Mesendoderm (in vitro differentiated cells): ENCODE measurements around the gene SV2C.

Experiments
- DNase-seq: peaks from one replicate; pipeline ENCODE4 v3.0.0; 2013
- H2AK5ac ChIP-seq: 2 replicates; pipeline ENCODE4 v1.6.1; 2013; ENCODE audit warnings: low read length, inconsistent platforms
- H2BK120ac ChIP-seq: 2 replicates; pipeline ENCODE4 v1.6.1; 2013; ENCODE audit warnings: low read depth, mild to moderate bottlenecking, low read length, moderate library complexity, mixed read lengths
- H2BK15ac ChIP-seq: replicated peaks from 2 replicates; pipeline ENCODE4 v1.6.1; 2013; ENCODE audit warnings: low read depth, mild to moderate bottlenecking, moderate library complexity
- H2BK5ac ChIP-seq: 2 replicates; pipeline ENCODE4 v1.6.1; 2013; ENCODE audit warnings: low read length, inconsistent platforms
- H3K18ac ChIP-seq: 2 replicates; pipeline ENCODE4 v1.6.1; 2013; ENCODE audit warnings: mild to moderate bottlenecking, low read length, mixed read lengths
- H3K23ac ChIP-seq: one replicate; pipeline ENCODE4 v1.6.1; 2013; ENCODE audit warnings: low read length
- H3K27ac ChIP-seq: 2 replicates; pipeline ENCODE4 v1.5.1; 2013; ENCODE audit warnings: low read depth, mild to moderate bottlenecking, inconsistent platforms, low read length, moderate library complexity
- H3K27me3 ChIP-seq: 2 replicates; pipeline ENCODE4 v1.6.1; 2013; ENCODE audit warnings: low read length, control low read depth, mild to moderate bottlenecking, inconsistent platforms; ENCODE audit not compliant: insufficient read depth, poor library complexity
- H3K36me3 ChIP-seq: 2 replicates; pipeline ENCODE4 v1.6.1; 2013; ENCODE audit warnings: low read length, inconsistent platforms; ENCODE audit not compliant: control insufficient read depth, insufficient read depth
- H3K4ac ChIP-seq: one replicate; pipeline ENCODE4 v1.6.1; 2013; ENCODE audit warnings: low read depth, mild to moderate bottlenecking, low read length, moderate library complexity
- H3K4me1 ChIP-seq: 2 replicates; pipeline ENCODE4 v1.6.1; 2013; ENCODE audit warnings: low read depth, low read length, inconsistent platforms; ENCODE audit not compliant: control insufficient read depth
- H3K4me2 ChIP-seq: 2 replicates; pipeline ENCODE4 v1.6.1; 2013; ENCODE audit warnings: low read length
- H3K4me3 ChIP-seq: 2 replicates; pipeline ENCODE4 v1.5.1; 2013; ENCODE audit warnings: mild to moderate bottlenecking, low read length
- H3K56ac ChIP-seq: one replicate; pipeline ENCODE4 v1.6.1; 2013; ENCODE audit warnings: low read length
- H3K79me1 ChIP-seq: 2 replicates; pipeline ENCODE4 v1.6.1; 2013; ENCODE audit warnings: low read length, inconsistent platforms
- H3K79me2 ChIP-seq: 2 replicates; pipeline ENCODE4 v1.6.1; 2013; ENCODE audit warnings: mild to moderate bottlenecking, low read length; ENCODE audit not compliant: control insufficient read depth, insufficient read depth
- H3K9ac ChIP-seq: 2 replicates; pipeline ENCODE4 v1.6.1; 2013; ENCODE audit warnings: low read length, inconsistent platforms
- H4K5ac ChIP-seq: one replicate; pipeline ENCODE4 v1.6.1; 2013; ENCODE audit warnings: low read length
- H4K8ac ChIP-seq: one replicate; pipeline ENCODE4 v1.6.1; 2013; ENCODE audit warnings: low read depth, mild to moderate bottlenecking, control low read depth, low read length, moderate library complexity
- WGBS: extraction: QIAGEN DNeasy Blood & Tissue Kit; methylation state at CpG from one replicate; pipeline ENCODE4 v1.1.7; 2013; ENCODE audit warnings: low lambda C conversion rate, missing lambda C conversion rate; ENCODE audit not compliant: insufficient coverage; ENCODE audit errors: extremely low coverage; 5-methylcytosine and 5-hydroxymethylcytosine counted together

The SV2C gene

GRCh38 chr5:76250463-76250862 is 167.3 kb downstream of the SV2C start:
- H3K79me2 ChIP-seq: no peaks in the 10 kb centered on the region
- no peak overlapping the region for H4K8ac ChIP-seq
- no peak overlapping the region for H3K4me3 ChIP-seq
- no peak overlapping the region for H3K56ac ChIP-seq
- H3K18ac ChIP-seq: no peak overlapping the region
- H3K27me3 ChIP-seq: no peaks in the 10 kb centered on the region
- H3K4ac ChIP-seq: no peak overlapping the region
- DNase-seq: no peak
- no peaks in the 10 kb centered on the region for H3K79me1 ChIP-seq
- H3K27ac ChIP-seq: no peak overlapping the region
- no peak overlapping the region for H2BK5ac ChIP-seq
- no peak overlapping the region for H4K5ac ChIP-seq
- H3K4me2 ChIP-seq: no peak overlapping the region
- no peak overlapping the region for H2BK15ac ChIP-seq
- no peak overlapping the region for H2AK5ac ChIP-seq
- H3K23ac ChIP-seq: no peak overlapping the region
- H2BK120ac ChIP-seq: no peak overlapping the region
- no CpG with 5 or more reads among the region's 5 CpGs for WGBS
- no peaks in the 10 kb centered on the region for H3K36me3 ChIP-seq
- no peak overlapping the region for H3K9ac ChIP-seq
- no peaks in the 10 kb centered on the region for H3K4me1 ChIP-seq

DNA sequence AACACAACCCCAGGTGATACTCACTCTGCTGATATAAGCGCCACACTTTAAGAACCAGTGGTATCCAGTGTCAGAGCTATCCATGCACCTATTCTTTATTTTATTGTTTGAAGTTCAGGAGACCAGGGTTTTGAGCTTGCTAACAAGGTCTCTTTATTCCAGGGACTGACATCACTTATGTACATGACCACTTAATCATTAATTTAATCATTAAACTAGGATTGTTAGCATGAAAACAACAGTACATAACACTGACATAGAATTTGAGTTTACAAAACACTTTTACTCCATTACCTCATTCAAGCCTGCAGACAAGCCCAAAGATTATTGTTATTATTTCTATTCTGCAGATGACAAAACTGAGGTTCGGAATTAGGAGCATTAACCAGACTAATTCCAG is 168.5 kb downstream of the SV2C start:
- H3K36me3 ChIP-seq: no peaks in the 10 kb centered on the region
- DNase-seq: no peak
- H3K18ac ChIP-seq: no peak overlapping the region
- H3K56ac ChIP-seq: no peak overlapping the region
- no peaks in the 10 kb centered on the region for H3K27me3 ChIP-seq
- H2BK15ac ChIP-seq: no peak overlapping the region
- H3K9ac ChIP-seq: no peak overlapping the region
- no peak overlapping the region for H3K4ac ChIP-seq
- H3K27ac ChIP-seq: no peak overlapping the region
- H2BK120ac ChIP-seq: no peak overlapping the region
- H2AK5ac ChIP-seq: no peak overlapping the region
- H3K4me3 ChIP-seq: no peak overlapping the region
- no peaks in the 10 kb centered on the region for H3K79me1 ChIP-seq
- H4K8ac ChIP-seq: no peak overlapping the region
- H4K5ac ChIP-seq: no peak overlapping the region
- no peaks in the 10 kb centered on the region for H3K79me2 ChIP-seq
- no peak overlapping the region for H2BK5ac ChIP-seq
- WGBS: no CpG with 5 or more reads among the region's 2 CpGs
- no peak overlapping the region for H3K23ac ChIP-seq
- H3K4me1 ChIP-seq: no peaks in the 10 kb centered on the region
- no peak overlapping the region for H3K4me2 ChIP-seq

DNA sequence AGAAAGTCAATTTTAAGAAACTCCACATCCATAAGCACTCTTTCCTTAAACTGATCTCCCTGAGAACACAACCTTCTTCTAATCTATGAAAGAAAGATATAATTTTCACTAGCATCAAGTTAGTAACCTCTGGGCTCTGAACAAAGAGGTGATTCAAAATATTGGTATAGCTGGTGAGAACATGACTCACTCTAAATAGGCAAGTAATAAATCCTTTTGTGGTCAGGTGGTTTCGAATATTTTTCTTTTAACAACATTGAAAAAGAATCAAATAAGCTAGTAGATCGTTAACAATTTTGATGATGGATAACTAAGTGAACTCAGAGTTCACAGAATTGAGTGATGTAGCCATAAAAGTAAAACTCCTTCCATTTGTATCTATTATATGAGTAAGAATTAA is 169.3 kb downstream of the SV2C start:
- WGBS: no CpG with 5 or more reads among the region's 2 CpGs
- Histone ChIP-seq H3K4ac (no peak overlapping the region), H2BK120ac (no peak overlapping the region), H2BK15ac (no peak overlapping the region), H3K79me2 (no peaks in the 10 kb centered on the region), H4K5ac (no peak overlapping the region), H3K27me3 (no peaks in the 10 kb centered on the region), H2AK5ac (no peak overlapping the region), H3K27ac (no peak overlapping the region), H3K9ac (no peak overlapping the region), H3K36me3 (no peaks in the 10 kb centered on the region), H2BK5ac (no peak overlapping the region), H3K56ac (no peak overlapping the region), H3K23ac (no peak overlapping the region), H3K4me3 (no peak overlapping the region), H3K4me2 (no peak overlapping the region), H3K18ac (no peak overlapping the region), H4K8ac (no peak overlapping the region), H3K79me1 (no peaks in the 10 kb centered on the region), H3K4me1 (no peaks in the 10 kb centered on the region)
- DNase-seq: no peak

- Histone ChIP-seq H3K79me1 (no peaks in the 10 kb centered on the region), H3K27me3 (no peaks in the 10 kb centered on the region), H3K9ac (no peak overlapping the region), H3K4me3 (no peak overlapping the region), H3K4me2 (no peak overlapping the region), H3K23ac (no peak overlapping the region), H3K18ac (no peak overlapping the region), H4K8ac (no peak overlapping the region), H2BK5ac (no peak overlapping the region), H2AK5ac (no peak overlapping the region), H3K27ac (no peak overlapping the region), H4K5ac (no peak overlapping the region), H3K79me2 (no peaks in the 10 kb centered on the region), H2BK15ac (no peak overlapping the region), H2BK120ac (no peak overlapping the region), H3K4me1 (no peaks in the 10 kb centered on the region), H3K36me3 (no peaks in the 10 kb centered on the region), H3K4ac (no peak overlapping the region), H3K56ac (no peak overlapping the region)
- peak; percentile 84 for DNase-seq
- WGBS: no CpG with 5 or more reads among the region's 8 CpGs
Measured at GRCh38 chr5:76256116-76256889, 173.1 kb downstream of the SV2C start.

GRCh38 chr5:76257225-76257833 is 174.1 kb downstream of the SV2C start:
- Histone ChIP-seq H3K27me3 (no peaks in the 10 kb centered on the region), H3K4me3 (no peak overlapping the region), H3K56ac (no peak overlapping the region), H4K5ac (no peak overlapping the region), H3K4me2 (no peak overlapping the region), H3K79me1 (no peaks in the 10 kb centered on the region), H3K23ac (no peak overlapping the region), H2AK5ac (no peak overlapping the region), H2BK15ac (no peak overlapping the region), H3K9ac (no peak overlapping the region), H3K4me1 (no peaks in the 10 kb centered on the region), H3K18ac (no peak overlapping the region), H3K27ac (no peak overlapping the region), H3K79me2 (no peaks in the 10 kb centered on the region), H3K4ac (no peak overlapping the region), H4K8ac (no peak overlapping the region), H3K36me3 (no peaks in the 10 kb centered on the region), H2BK5ac (no peak overlapping the region), H2BK120ac (no peak overlapping the region)
- 100% methylated on average over 5 of the region's 6 CpGs for WGBS
- DNase-seq: no peak
